H9 (cell line): Measurements from ENCODE around the gene S100A3. TPM values are rescaled to one million over a fixed set of nuclear protein-coding genes. Genes with fewer than 3 reads are reported as not detected.

ENCODE experiments used
- DNase-seq: peaks from one replicate; pipeline ENCODE4 v3.0.0-alpha.2; 2017
- H2AFZ ChIP-seq: one replicate; pipeline ENCODE4 v1.6.1; 2013; ENCODE audit warnings: mild to moderate bottlenecking, low read length, control low read depth, moderate library complexity
- H2AK5ac ChIP-seq: 2 replicates; pipeline ENCODE4 v1.6.1; 2013; ENCODE audit warnings: low read length, control low read depth, mixed read lengths; ENCODE audit not compliant: insufficient read length
- H2BK120ac ChIP-seq: one replicate; pipeline ENCODE4 v1.6.1; 2013; ENCODE audit warnings: low read depth, mild to moderate bottlenecking, low read length, control low read depth, inconsistent platforms; ENCODE audit not compliant: poor library complexity, severe bottlenecking
- H2BK12ac ChIP-seq: 2 replicates; pipeline ENCODE4 v1.6.1; 2013; ENCODE audit warnings: low read length, control low read depth, mixed read lengths, low read depth; ENCODE audit not compliant: insufficient read length
- H2BK15ac ChIP-seq: 2 replicates; pipeline ENCODE4 v1.6.1; 2013; ENCODE audit warnings: low read depth, low read length, control low read depth
- H2BK20ac ChIP-seq: one replicate; pipeline ENCODE4 v1.6.1; 2013; ENCODE audit warnings: low read depth, mild to moderate bottlenecking, low read length, control low read depth, inconsistent platforms; ENCODE audit not compliant: poor library complexity, severe bottlenecking
- H2BK5ac ChIP-seq: 2 replicates; pipeline ENCODE4 v1.6.1; 2013; ENCODE audit warnings: low read length, control low read depth, mixed read lengths; ENCODE audit not compliant: insufficient read length
- H3K14ac ChIP-seq: 2 replicates; pipeline ENCODE4 v1.6.1; 2013; ENCODE audit warnings: low read length, control low read depth; ENCODE audit not compliant: insufficient read depth
- H3K18ac ChIP-seq: 2 replicates; pipeline ENCODE4 v1.6.1; 2013; ENCODE audit warnings: low read depth, mild to moderate bottlenecking, mixed read lengths, low read length, control low read depth; ENCODE audit not compliant: insufficient read length
- H3K23ac ChIP-seq: 2 replicates; pipeline ENCODE4 v1.6.1; 2013; ENCODE audit warnings: low read length, control low read depth, mixed read lengths, low read depth; ENCODE audit not compliant: insufficient read length
- H3K23me2 ChIP-seq: 2 replicates; pipeline ENCODE4 v1.6.1; 2013; ENCODE audit warnings: low read depth, mild to moderate bottlenecking, mixed read lengths, low read length, control low read depth; ENCODE audit not compliant: insufficient read length, poor library complexity, severe bottlenecking
- H3K27ac ChIP-seq: 2 replicates; pipeline ENCODE4 v1.5.1; 2013; ENCODE audit warnings: low read length, control low read depth, mixed read lengths, low read depth; ENCODE audit not compliant: insufficient read length
- H3K27me3 ChIP-seq: 2 replicates; pipeline ENCODE4 v1.6.1; 2013; ENCODE audit warnings: low read length, control low read depth, inconsistent platforms; ENCODE audit not compliant: insufficient read depth
- H3K4ac ChIP-seq: 2 replicates; pipeline ENCODE4 v1.6.1; 2013; ENCODE audit warnings: low read depth, mild to moderate bottlenecking, control low read depth, inconsistent platforms, low read length, moderate library complexity
- H3K4me1 ChIP-seq: 2 replicates; pipeline ENCODE4 v1.6.1; 2013; ENCODE audit warnings: low read length, control low read depth, inconsistent platforms; ENCODE audit not compliant: insufficient read depth
- H3K4me2 ChIP-seq: 2 replicates; pipeline ENCODE4 v1.6.1; 2013; ENCODE audit warnings: low read length, control low read depth, mixed read lengths; ENCODE audit not compliant: insufficient read length, insufficient read depth
- H3K56ac ChIP-seq: 2 replicates; pipeline ENCODE4 v1.6.1; 2013; ENCODE audit warnings: low read depth, mild to moderate bottlenecking, mixed read lengths, low read length, control low read depth; ENCODE audit not compliant: insufficient read length
- H3K79me1 ChIP-seq: 2 replicates; pipeline ENCODE4 v1.6.1; 2013; ENCODE audit warnings: low read depth, mild to moderate bottlenecking, moderate library complexity, low read length, control low read depth, inconsistent platforms; ENCODE audit not compliant: insufficient read depth, poor library complexity, severe bottlenecking
- H3K79me2 ChIP-seq: 2 replicates; pipeline ENCODE4 v1.6.1; 2013; ENCODE audit warnings: low read length, control low read depth, inconsistent platforms; ENCODE audit not compliant: insufficient read depth
- H3K9ac ChIP-seq: 2 replicates; pipeline ENCODE4 v1.6.1; 2013; ENCODE audit warnings: low read length, control low read depth, mixed read lengths; ENCODE audit not compliant: insufficient read length; ENCODE audit errors: extremely low read depth
- H3K9me3 ChIP-seq: one replicate; pipeline ENCODE4 v1.6.1; 2013; ENCODE audit warnings: low read depth, low read length, inconsistent platforms; ENCODE audit not compliant: control insufficient read depth
- H3T11ph ChIP-seq: one replicate; pipeline ENCODE4 v1.6.1; 2013; ENCODE audit warnings: mild to moderate bottlenecking, low read length, control low read depth, inconsistent platforms
- H4K20me1 ChIP-seq: one replicate; pipeline ENCODE4 v1.6.1; 2013; ENCODE audit not compliant: control insufficient read depth, insufficient read length, insufficient read depth
- H4K5ac ChIP-seq: 2 replicates; pipeline ENCODE4 v1.6.1; 2013; ENCODE audit warnings: low read depth, mild to moderate bottlenecking, mixed read lengths, low read length, control low read depth; ENCODE audit not compliant: insufficient read length
- H4K8ac ChIP-seq: replicated peaks from 2 replicates; pipeline ENCODE4 v1.6.1; 2013; ENCODE audit warnings: low read length, control low read depth, mixed read lengths, low read depth; ENCODE audit not compliant: insufficient read length
- H4K91ac ChIP-seq: 2 replicates; pipeline ENCODE4 v1.6.1; 2013; ENCODE audit warnings: low read depth, mild to moderate bottlenecking, moderate library complexity, mixed read lengths, low read length, control low read depth; ENCODE audit not compliant: insufficient read length
- H3K27ac Mint-ChIP-seq, 3 experiments: 2 replicates in 2 of 3; 3 replicates in 1 of 3; pipeline ENCODE4 v1.8.0; 2020 to 2021; ENCODE audit warnings: mixed read lengths in 3 of 3, mild to moderate bottlenecking in 1 of 3, moderate library complexity in 1 of 3
- H3K27me3 Mint-ChIP-seq: 2 replicates; pipeline ENCODE4 v1.8.0; 2021; ENCODE audit warnings: low read depth, mild to moderate bottlenecking, moderate library complexity, mixed read lengths
- H3K36me3 Mint-ChIP-seq, 3 experiments: 2 replicates in 2 of 3; 3 replicates in 1 of 3; pipeline ENCODE4 v1.8.0; 2020 to 2021; ENCODE audit warnings: low read depth in 3 of 3, mixed read lengths in 3 of 3; ENCODE audit not compliant: insufficient read depth in 1 of 3
- H3K4me1 Mint-ChIP-seq, 2 experiments: 2 replicates each; pipeline ENCODE4 v1.8.0; 2020; ENCODE audit warnings: mixed read lengths in 2 of 2
- H3K4me3 Mint-ChIP-seq, 2 experiments: 2 replicates in 1 of 2; 3 replicates in 1 of 2; pipeline ENCODE4 v1.8.0; 2020 to 2021; ENCODE audit warnings: mild to moderate bottlenecking in 2 of 2, mixed read lengths in 2 of 2, moderate library complexity in 1 of 2
- H3K9me3 Mint-ChIP-seq, 2 experiments: 2 replicates in 1 of 2; 3 replicates in 1 of 2; pipeline ENCODE4 v1.8.0; 2020; ENCODE audit warnings: mild to moderate bottlenecking in 2 of 2, mixed read lengths in 2 of 2, moderate library complexity in 1 of 2
- WGBS: extraction: QIAGEN DNeasy Blood & Tissue Kit; methylation state at CpG from one replicate; pipeline ENCODE4 v1.1.7; 2013; ENCODE audit warnings: missing lambda C conversion rate, low lambda C conversion rate, mixed read lengths; ENCODE audit not compliant: insufficient read length; ENCODE audit errors: extremely low coverage; 5-methylcytosine and 5-hydroxymethylcytosine counted together
- total RNA-seq: library from RNA; stranded (reverse); gene quantifications from 2 replicates; pipeline ENCODE4 v1.2.1, GENCODE V29; 2021
- TF ChIP-seq, protein P1 (sequence below): fragments of 200-600 bp; sonication (generic); conservative IDR thresholded peaks from 3 replicates; pipeline ENCODE4 v1.8.0; 2021; ENCODE audit warnings: antibody characterized with exemption, mild to moderate bottlenecking

The S100A3 gene
- total RNA-seq, 1 experiment from 2014 or later = not detected

DNA sequence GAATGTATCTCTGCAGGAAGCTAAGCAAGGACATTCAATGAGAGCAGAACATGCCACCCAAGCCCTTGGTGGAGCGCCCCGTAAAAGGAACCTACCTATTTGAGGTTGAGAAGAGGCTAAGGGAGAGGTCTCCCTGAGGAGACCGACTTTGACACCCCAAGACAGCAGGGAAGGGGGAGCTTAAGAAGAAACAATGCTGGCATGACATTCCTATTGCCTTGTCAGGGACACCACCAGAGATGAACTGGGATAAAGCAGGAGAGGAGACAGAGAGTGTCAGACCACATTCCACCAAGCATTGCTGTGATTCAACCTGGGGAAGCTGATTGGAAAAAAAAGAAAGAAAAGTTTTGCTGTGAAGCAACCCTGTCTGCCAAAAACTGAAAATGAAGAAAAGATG lies 29.9 kb upstream of the S100A3 start:
- Histone ChIP-seq H3K18ac (no peak overlapping the region), H3K79me2 (no peaks in the 10 kb centered on the region), H3K4me1 (no peaks in the 10 kb centered on the region), H3K9ac (no peak overlapping the region), H4K8ac (no peak overlapping the region), H3K56ac (no peak overlapping the region), H3K14ac (no peak overlapping the region), H2AK5ac (no peak overlapping the region), H3K4ac (no peak overlapping the region), H3K23ac (no peak overlapping the region), H4K91ac (no peak overlapping the region), H3K79me1 (no peaks in the 10 kb centered on the region), H2BK15ac (no peak overlapping the region), H4K20me1 (no peaks in the 10 kb centered on the region), H3K4me2 (no peak overlapping the region), H2BK12ac (no peak overlapping the region), H3K27ac (no peak overlapping the region), H2BK5ac (no peak overlapping the region), H3T11ph (no peak overlapping the region), H2BK20ac (no peak overlapping the region), H4K5ac (no peak overlapping the region), H3K27me3 (no peaks in the 10 kb centered on the region), H3K9me3 (no peaks in the 10 kb centered on the region), H2BK120ac (no peak overlapping the region), H3K23me2 (no peaks in the 10 kb centered on the region), H2AFZ (no peak overlapping the region)
- Mint-ChIP-seq H3K27me3 (no peaks in the 10 kb centered on the region), H3K4me3 (no peak overlapping the region), H3K9me3 (peaks cover 10 to 11% of the 10 kb centered on the region in 2 experiments; a peak in 4 of 5 replicates), H3K36me3 (peaks cover 0 to 6% (median 0%) of the 10 kb centered on the region in 3 experiments; a peak in 2 of 7 replicates), H3K4me1 (peaks cover 18 to 25% of the 10 kb centered on the region in 2 experiments), H3K27ac (no peak overlapping the region)
- TF ChIP-seq, protein P1, sequence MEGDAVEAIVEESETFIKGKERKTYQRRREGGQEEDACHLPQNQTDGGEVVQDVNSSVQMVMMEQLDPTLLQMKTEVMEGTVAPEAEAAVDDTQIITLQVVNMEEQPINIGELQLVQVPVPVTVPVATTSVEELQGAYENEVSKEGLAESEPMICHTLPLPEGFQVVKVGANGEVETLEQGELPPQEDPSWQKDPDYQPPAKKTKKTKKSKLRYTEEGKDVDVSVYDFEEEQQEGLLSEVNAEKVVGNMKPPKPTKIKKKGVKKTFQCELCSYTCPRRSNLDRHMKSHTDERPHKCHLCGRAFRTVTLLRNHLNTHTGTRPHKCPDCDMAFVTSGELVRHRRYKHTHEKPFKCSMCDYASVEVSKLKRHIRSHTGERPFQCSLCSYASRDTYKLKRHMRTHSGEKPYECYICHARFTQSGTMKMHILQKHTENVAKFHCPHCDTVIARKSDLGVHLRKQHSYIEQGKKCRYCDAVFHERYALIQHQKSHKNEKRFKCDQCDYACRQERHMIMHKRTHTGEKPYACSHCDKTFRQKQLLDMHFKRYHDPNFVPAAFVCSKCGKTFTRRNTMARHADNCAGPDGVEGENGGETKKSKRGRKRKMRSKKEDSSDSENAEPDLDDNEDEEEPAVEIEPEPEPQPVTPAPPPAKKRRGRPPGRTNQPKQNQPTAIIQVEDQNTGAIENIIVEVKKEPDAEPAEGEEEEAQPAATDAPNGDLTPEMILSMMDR = no peak
- WGBS = no CpG with 5 or more reads among the region's 3 CpGs
- DNase-seq = no peak
